ELR (cell line): ENCODE results near the gene TFG.
A peak's percentile ranks its signal among the peaks of the same experiment; 100 is the strongest.

Experiments
- DNase-seq: peaks from one replicate; pipeline ENCODE4 v3.0.0-alpha.2; 2015; ENCODE audit warnings: low read depth

The TFG gene

DNA sequence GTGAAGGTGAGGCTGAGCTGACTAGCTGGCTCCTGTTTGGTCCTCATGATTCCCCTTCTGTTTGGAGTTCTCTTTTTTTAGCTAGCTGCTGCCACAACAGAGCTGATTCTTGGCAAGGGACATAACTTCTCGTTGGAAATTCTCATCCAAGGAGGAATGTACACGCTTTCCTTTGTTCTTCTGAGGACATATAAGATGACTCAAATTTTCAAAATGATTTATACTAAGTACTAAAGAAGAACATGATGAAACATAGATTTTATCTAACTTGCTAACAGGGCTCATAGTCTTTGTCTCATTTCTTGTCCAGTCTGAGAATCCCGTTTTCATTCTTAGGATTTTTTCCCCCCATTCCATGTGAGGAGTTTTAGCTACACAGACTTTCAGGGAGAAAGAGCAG, 2.9 kb upstream of the TFG start:
- DNase-seq: no peak

DNA sequence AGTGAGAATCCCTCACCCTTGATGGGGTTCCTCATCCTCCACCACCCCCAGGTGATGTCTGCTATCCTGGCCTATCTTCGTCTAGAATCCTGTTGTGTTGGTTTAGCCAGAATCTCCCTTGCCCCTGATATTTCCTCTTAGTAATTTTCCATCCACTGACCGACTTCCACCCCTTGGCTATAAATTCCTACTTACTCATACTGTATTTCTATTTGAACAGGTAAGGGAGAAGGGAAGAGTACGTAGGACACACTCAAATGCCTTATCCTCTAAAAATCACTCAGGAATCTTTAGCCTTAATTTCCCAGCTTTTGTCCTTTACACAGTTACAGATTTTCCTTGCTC, 678 bp upstream of the TFG start:
- no peak for DNase-seq

DNA sequence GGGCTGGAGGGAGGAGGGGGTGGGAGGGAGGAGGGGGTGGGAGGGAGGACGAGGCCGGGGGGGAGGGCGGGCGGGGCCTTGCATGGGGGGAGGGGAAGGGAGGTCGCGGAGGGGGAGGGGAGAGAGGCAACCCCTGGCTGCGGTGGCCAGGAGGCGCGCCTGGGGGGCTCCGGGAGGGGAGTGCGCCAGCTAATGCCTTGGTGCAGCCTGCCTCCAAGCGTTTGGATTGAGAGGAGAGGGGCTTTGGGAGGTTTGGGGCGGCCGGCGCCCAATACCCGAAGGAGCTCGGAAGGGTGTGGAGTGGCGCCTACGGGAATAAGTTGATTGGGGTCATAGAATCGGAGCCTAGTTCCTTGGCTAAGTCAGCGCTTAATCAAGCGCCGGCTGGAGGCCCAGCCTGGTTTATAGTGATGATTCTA, 557 bp downstream of the TFG start:
- DNase-seq: peak; percentile 49

DNA sequence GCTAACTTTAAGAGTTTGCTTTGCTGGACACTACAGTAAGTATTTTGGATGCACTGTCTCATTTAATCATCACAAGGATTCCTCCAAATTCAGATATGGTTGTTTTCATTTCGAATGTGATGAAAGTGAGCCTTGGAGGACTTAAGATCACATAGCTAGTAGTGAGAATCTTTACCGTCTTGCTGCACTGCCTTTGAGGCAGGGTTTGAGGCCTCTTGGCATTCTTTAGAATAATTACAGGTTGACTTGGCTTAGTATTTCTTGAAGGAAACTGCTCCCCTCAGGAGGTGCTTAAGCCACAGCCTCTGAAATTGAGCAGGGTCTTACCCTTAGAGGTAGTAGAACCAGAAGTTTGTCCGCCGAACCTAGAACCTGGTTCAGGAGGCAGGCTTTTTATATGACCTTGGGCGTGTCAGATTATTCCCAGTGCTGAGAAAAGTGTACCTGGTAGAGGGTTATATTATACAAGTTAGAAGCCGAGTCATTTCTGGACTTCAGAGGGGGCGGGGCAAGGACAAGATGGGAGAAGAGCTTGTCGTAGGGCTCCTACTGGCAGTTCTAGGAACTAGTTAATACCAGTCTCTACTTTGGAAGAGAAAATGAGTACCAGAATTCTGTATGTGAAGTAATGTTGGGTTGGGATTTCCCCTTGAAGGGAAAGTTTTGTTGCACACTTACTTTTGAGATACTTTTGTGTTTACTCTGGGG, 1.1 kb downstream of the TFG start:
- peak; percentile 84 for DNase-seq

DNA sequence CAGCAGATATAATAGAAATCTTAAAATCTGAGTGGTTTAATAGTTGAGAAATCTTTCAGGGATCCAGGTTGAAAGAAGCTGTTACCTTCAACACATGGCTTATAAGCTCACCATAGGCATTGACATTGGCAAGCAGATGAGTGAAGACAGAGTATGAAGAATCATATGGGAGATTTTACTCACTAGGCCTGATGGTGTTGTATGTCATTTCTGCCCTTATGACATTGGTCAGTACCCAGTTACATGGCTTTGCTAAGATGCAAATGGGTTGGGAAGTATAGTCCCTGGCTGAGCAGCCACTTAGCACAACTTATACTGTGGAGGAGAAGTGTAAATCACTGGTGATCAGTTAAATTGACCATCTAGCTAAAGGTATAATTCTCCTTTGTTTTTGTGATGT, 5.9 kb downstream of the TFG start:
- no peak for DNase-seq

DNA sequence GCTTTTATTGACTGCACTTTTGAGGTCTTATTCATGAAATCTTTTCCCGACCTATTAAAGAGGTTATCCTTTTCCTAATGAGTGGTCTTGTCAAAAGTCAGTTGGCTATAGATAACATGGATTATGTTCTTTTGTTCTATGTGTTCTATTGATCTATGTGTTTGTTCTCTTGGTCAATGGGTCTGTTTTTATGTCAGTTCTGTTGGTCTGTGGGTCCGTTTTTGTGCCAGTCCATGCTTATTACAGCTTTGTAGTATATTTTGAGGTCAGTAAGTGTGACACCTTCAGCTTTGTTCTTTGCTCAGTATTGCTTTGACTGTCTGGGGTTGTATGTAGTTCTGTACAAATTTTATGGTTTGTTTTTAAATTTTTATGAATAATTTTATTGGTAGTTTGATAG, 7.8 kb downstream of the TFG start:
- no peak for DNase-seq

DNA sequence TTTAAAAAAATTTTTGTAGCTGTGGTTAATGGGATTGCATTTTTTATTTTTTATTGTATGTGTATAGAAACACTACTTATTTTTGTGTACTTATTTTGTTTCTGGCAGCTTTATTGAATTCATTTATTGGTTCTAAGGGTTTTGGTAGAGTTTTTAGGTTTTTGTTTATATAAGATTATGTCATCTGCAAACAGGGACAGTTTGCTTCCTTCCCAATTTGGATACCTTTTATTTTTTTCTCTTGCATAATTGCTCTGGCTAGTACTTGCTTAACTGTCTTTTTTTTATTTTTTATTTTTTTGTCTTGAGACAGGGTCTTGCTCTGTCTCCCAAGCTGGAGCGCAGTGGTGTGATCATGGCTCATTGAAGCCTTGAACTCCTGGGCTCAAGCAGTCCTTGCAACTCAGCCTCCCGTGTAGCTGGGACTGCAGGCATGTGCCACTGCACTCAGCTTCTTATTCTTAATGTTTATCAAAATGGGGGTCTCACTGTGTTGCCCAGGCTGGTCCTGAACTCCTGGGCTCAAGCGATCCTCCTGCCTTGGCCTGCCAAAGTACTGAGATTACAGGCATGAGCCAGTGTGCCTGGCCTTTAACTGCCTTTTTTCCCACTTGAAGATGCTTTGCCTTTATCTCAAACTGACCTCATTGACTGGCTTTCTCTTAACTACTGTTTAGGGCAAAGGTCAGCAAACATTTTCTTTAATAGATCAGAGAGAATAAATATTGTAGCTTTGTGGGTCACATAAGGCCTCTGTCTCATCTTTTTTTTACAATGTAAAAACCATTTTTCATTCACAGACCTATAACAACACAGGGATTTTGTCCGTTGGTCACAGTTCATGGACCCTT, 8.6 kb downstream of the TFG start:
- no peak for DNase-seq

DNA sequence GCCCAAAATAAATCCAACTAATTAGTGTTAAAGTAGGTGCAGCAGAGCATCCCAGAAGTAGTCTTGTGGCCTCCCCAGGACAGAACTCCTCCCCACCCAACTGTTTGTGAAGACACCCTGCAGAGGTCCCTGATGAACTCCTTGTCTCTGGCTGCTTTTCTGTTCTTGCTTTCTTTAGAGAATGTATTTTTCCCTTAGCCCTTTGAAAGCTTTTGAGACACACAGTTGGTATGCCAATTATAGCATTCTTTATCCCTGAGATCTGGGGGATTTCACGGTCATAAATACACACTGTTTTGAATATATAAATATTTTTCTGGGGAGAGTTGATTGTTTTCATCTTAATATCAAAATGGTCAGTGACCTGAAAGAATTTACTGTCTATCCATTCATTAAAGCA, 9.8 kb downstream of the TFG start:
- DNase-seq: no peak

DNA sequence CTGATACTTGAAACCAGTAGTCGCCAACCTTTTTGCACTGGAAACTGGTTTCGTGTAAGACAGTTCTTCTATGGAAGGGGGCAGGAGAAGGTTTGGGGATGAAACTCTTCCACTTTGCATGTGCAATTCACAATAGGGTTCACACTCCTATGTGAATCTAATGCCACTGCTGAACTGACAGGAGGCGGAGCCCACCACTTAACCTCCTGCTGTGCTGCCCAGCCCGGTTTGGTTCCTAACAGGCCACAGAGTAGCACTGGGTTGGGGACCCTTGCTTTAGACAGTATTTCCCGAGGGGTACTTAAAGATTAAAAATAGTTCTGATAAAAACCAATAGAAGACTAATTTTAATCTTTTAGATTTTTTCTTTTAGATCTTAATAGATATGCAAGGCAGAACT, 11.1 kb downstream of the TFG start:
- DNase-seq: no peak

DNA sequence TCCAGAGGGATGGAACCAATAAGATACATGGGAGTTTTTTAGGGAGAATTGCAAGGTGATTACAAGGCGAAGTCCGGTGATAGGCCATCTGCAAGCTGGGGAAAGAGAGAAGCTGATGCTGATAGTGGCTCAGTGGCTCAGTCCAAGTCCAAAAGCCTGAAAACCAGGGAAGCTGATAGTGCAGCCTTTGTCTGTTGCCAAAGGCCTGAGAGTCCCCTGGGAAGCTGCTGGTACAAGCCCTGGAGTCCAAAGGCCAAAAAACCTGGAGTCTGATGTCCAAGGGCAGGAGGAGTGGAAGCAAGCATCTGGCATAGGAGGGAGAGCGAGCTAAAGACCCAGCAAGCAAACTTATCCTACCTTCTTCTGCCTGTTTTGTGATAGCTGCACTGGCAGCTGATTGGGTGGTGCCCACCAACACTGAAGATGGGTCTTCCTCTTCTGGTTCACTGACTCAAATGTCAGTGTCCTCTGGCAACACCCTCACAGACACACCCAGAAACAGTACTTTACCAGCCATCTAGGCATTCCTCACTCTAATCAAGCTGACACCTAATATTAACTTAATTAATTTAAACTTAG, 16.7 kb downstream of the TFG start:
- DNase-seq: no peak

DNA sequence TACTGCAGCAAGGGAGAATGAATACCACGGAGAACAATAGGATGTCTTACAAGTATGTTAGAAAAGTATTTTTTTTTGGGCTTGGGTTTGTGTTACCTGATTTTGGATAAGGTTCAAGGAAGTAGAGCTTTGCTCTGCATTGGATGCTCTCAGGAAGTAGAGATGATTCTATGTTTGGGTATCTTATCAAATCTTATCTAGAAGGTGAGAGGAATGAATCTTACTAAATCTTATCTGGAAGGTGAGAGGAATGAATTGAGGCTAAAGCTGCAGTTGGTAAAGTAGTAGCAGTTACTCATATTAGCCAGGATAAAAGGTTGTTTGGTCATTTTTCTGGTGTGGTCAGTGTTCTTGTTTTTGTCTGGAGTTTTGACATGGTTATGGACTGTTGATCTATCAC, 17.4 kb downstream of the TFG start:
- no peak for DNase-seq

DNA sequence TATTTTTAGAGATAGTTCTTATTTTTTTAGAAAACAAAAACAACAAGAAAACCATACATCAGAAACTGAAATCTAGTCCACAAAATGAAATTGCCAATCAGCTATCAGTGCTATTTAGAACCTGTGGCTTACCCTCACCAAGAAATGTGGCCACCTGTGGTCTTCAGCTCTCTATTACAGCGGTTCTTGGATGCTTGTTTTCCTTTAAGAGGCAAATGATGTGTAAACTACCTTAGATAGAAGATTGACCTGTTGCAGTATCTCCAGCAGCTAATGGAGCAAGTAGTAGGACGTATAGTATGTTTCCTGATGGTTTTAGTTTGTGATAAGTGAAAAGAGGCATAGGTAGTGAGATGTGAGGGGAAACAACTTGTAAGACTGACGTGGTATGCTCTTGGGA, 21.2 kb downstream of the TFG start:
- no peak for DNase-seq

DNA sequence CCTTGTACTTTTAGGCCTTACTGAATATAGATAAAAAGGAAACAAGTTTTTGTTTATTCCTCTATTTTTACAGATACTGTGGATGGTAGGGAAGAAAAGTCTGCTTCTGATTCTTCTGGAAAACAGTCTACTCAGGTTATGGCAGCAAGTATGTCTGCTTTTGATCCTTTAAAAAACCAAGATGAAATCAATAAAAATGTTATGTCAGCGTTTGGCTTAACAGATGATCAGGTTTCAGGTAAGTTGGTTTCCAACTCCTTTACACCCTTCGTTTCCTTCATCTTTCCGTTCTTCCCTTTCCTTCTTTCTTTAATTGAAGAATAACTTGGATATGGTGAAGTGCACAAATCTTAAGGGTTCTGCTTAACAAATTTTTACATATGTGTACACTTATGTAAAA, 23.1 kb downstream of the TFG start:
- DNase-seq: no peak

DNA sequence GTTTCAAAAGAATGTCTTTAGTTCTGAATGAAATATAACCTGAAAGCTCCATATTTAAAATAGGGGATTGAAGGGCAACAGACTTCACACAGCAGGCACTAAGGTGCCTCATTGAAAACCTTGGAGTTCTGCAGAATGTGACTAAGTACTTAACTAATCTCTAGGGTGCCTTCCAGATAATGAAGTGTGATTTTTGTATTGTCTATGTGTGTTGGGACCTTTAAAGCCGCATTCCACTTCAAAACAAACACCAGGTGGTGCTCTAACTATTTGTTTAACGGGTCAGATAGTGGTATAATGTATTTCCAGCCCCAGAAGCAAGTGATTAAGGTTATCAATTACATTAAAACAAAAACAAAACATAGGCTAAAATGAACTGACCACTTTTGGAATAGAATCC, 28.0 kb downstream of the TFG start:
- DNase-seq: peak; percentile 50

DNA sequence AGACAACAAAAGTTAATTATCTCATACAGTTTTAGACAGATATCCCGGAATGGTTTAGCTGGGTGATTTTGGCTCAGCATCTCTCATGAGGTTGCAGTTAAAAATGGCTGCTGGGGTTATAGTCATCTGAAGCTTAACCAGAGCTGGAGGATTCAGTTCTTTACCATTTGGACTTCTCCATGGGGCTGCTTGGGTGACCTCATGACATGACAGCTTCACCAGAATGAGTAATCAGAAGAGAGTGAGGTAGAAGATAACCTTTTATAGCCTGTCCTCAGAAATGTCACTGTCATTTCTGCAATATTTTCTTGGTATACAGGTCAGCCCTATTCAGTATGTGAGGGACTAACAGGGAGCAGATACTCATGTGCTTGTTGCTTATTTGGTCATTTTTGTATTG, 30.9 kb downstream of the TFG start:
- peak; percentile 31 for DNase-seq

DNA sequence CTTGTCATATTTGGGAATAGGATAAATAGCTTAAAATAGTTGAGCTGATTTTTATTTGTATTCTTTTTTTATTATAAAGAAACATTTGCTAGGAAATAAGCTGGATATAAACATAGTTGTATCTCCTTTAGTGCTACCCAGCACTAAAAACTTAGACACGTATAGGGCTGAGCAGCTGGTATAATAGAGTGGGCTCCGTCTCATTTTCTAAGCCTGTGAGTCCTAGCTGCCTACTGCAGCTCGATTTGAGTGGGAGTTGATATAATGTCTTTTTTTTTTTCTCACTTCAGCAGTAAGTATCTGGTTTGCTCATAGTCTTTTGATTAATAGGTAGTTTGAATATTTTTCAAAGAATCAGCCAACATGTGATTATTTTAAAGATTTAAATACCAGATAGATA, 34.2 kb downstream of the TFG start:
- no peak for DNase-seq

DNA sequence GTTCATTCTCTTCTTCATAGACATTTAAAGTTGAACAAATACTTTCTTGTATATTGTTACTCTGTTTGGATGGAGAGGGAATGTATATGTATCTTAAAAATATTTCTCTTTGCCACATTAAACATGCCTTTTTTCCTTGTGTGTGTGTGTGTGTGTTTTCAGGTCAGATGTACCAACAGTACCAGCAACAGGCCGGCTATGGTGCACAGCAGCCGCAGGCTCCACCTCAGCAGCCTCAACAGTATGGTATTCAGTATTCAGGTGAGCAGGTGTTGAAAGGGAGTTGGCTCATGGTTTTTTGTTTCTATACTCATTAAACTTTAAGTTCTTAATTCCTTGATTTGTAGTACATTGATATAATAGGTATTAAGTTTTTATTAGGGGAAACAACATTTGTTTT, 35.4 kb downstream of the TFG start:
- no peak for DNase-seq

DNA sequence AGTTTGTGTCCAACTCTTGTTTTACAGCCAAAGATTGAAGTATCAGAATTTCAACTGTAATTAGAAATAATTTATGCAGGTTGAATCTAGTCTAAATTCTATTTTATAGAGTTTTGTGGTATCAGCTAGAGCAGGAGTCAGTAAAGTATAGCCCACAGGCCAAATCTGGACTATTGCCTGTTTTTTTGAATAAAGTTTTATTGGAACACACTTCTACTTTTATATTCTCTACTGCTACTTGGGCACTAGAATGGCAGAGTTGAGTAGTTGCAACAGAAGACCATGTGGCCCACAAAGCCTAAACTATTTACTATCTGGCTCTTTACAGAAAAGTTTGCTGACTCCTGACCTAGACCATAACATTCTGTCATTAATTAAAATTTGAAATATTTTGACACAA, 36.3 kb downstream of the TFG start:
- no peak for DNase-seq

DNA sequence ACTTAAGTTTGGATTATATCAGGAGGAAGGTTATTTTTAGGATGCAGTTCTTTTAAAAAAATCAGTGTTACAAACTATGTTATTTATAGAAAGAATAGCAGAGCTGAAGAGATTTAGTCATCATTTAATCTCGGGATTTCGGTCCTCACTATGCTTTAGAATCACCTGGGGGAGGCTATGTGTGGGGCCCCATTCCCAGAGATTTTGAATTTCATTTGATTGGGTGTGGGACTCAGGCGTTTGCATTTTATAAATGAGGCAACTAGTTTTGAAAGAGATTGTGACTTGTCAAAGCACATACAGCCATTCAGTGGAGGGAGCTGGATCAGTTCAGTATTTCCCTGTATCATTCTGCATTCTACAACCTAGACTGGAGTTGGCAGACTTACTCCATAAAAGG, 36.8 kb downstream of the TFG start:
- DNase-seq: no peak

DNA sequence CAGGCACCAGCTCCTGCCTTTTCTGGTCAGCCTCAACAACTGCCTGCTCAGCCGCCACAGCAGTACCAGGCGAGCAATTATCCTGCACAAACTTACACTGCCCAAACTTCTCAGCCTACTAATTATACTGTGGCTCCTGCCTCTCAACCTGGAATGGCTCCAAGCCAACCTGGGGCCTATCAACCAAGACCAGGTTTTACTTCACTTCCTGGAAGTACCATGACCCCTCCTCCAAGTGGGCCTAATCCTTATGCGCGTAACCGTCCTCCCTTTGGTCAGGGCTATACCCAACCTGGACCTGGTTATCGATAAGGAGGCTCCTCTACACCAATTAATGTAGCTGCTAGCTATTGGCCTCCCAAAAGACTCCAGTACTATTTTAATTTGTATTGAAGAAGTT, 38.9 kb downstream of the TFG start:
- no peak for DNase-seq

DNA sequence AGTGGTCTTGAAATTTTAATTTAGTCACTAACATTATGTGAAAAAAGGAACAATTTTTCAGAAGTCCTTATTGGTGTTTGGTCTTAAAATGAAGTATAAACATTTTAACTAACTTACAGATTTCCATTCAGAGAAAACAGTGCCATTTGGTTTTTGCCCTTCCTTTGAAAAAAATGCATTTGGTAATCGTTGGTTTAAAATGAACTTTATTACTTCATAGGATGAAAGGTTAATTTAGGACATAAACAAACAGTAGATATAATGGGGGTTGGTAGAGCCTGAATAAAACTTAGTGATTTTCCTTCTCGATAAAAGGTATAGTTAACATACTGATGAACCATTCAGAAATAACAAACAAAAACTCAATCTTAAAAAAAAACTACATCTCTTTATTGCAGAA, 39.7 kb downstream of the TFG start:
- no peak for DNase-seq

DNA sequence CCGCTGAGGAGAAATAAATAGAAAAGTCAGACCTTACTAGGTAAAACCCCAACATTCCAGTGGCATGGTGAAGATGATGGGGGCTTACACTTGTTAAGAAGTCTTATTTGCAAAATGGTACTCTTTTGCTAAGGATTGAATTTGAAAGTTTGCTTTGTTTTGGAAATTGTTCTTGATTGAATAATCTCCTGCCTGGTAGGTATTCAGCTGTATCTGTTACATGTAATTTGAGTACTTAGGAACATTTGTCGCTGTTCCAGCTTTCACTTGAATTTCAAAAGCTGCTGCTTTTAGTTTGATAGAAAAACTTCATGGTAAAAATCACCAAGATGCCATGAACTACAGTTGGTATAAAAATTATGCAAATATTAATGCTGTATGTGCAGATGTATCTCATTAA, 44.6 kb downstream of the TFG start:
- DNase-seq: no peak

DNA sequence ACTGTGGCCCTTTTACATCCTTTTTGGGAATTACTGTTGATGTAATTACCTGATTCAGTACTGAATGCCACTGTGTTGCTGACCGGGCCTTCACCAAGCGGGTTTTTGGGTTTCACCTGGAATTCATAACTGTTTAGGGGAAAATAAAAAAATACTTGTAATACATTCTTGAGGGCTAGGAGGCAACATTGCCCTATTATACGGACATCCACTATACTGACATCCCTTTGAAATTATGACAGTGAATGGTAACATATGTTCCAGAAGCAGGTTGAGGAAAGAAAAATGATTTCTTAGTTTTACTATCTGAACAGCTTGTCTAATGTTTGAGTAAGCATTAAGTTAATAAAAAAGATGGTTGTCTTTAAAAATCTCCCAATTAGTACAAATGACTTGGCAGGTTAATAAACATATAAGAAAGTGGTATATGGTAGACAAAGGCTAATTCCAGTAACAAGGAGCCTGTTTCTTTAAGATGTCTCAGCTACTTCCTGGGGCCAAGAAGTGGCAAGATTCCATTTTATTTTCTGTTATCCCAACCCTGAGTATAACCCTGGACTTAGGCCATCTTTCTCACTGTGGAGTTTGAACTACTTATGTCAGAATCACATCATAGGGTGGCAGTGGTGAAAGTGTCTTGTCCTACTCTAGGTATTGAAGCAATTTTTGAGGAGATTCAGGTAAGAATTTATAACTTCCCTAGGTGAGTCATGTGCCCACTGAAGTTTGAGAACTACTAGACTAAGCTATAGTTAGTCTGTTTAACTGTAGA, 45.5 kb downstream of the TFG start:
- DNase-seq: no peak
